ENCODE data around the gene LTO1.
A peak's percentile ranks its signal among the peaks of the same experiment; 100 is the strongest.

LTO1 gene

GRCh38 chr11:69670158-69670845 lies 4.9 kb downstream of the LTO1 start:
- no peaks in the 10 kb centered on the region for H3K27me3 ChIP-seq (ENCODE audit: insufficient read depth, poor library complexity, severe bottlenecking)
- no peak overlapping the region for H3K4me3 ChIP-seq (ENCODE audit: severe bottlenecking)
- DNase-seq (ENCODE audit: low spot score): peak; percentile 55
- H3K9me3 ChIP-seq (ENCODE audit: severe bottlenecking): no peaks in the 10 kb centered on the region
- H3K4me1 ChIP-seq (ENCODE audit: insufficient read depth, poor library complexity, severe bottlenecking): no peaks in the 10 kb centered on the region
- ATAC-seq (ENCODE audit: low read depth): peak; percentile 64
- peaks cover 37% of the 10 kb centered on the region for H3K36me3 ChIP-seq (ENCODE audit: low read depth)
- peak; percentile 95 for TF ChIP-seq CTCF (IDR thresholded peaks at IDR 0.05; ENCODE audit: poor library complexity, severe bottlenecking)
- no peak overlapping the region for H3K27ac ChIP-seq (ENCODE audit: poor library complexity, severe bottlenecking)

GRCh38 chr11:69669486-69669885 lies 5.7 kb downstream of the LTO1 start:
- no peak overlapping the region for H3K4me3 ChIP-seq (ENCODE audit: severe bottlenecking)
- no peaks in the 10 kb centered on the region for H3K27me3 ChIP-seq (ENCODE audit: insufficient read depth, poor library complexity, severe bottlenecking)
- H3K36me3 ChIP-seq (ENCODE audit: low read depth): peaks cover 40% of the 10 kb centered on the region
- no peaks in the 10 kb centered on the region for H3K4me1 ChIP-seq (ENCODE audit: insufficient read depth, poor library complexity, severe bottlenecking)
- no peak for TF ChIP-seq CTCF (IDR thresholded peaks at IDR 0.05; ENCODE audit: poor library complexity, severe bottlenecking)
- no peak for DNase-seq (ENCODE audit: low spot score)
- ATAC-seq (ENCODE audit: low read depth): no peak
- no peak overlapping the region for H3K27ac ChIP-seq (ENCODE audit: poor library complexity, severe bottlenecking)
- H3K9me3 ChIP-seq (ENCODE audit: severe bottlenecking): no peaks in the 10 kb centered on the region

GRCh38 chr11:69667619-69668604 lies 7.2 kb downstream of the LTO1 start:
- Histone ChIP-seq H3K27me3 (ENCODE audit: insufficient read depth, poor library complexity, severe bottlenecking) (no peaks in the 10 kb centered on the region), H3K4me1 (ENCODE audit: insufficient read depth, poor library complexity, severe bottlenecking) (no peaks in the 10 kb centered on the region), H3K27ac (ENCODE audit: poor library complexity, severe bottlenecking) (no peak overlapping the region), H3K36me3 (ENCODE audit: low read depth) (peaks cover 36% of the 10 kb centered on the region), H3K4me3 (ENCODE audit: severe bottlenecking) (no peak overlapping the region), H3K9me3 (ENCODE audit: severe bottlenecking) (no peaks in the 10 kb centered on the region)
- no peak for TF ChIP-seq CTCF (IDR thresholded peaks at IDR 0.05; ENCODE audit: poor library complexity, severe bottlenecking)
- ATAC-seq (ENCODE audit: low read depth) (no peak), DNase-seq (ENCODE audit: low spot score) (no peak)

- peaks cover 26% of the 10 kb centered on the region for H3K36me3 ChIP-seq (ENCODE audit: low read depth)
- TF ChIP-seq CTCF (IDR thresholded peaks at IDR 0.05; ENCODE audit: poor library complexity, severe bottlenecking): no peak
- H3K27me3 ChIP-seq (ENCODE audit: insufficient read depth, poor library complexity, severe bottlenecking): no peaks in the 10 kb centered on the region
- no peaks in the 10 kb centered on the region for H3K9me3 ChIP-seq (ENCODE audit: severe bottlenecking)
- ATAC-seq (ENCODE audit: low read depth) (no peak), DNase-seq (ENCODE audit: low spot score) (no peak)
- no peak overlapping the region for H3K4me3 ChIP-seq (ENCODE audit: severe bottlenecking)
- no peaks in the 10 kb centered on the region for H3K4me1 ChIP-seq (ENCODE audit: insufficient read depth, poor library complexity, severe bottlenecking)
- H3K27ac ChIP-seq (ENCODE audit: poor library complexity, severe bottlenecking): no peak overlapping the region
Measured at GRCh38 chr11:69666752-69667536, 8.2 kb downstream of the LTO1 start.
